GM12801 (cell line): ENCODE data around the gene MSMP.

ENCODE experiments used
- CTCF ChIP-seq: IDR thresholded peaks from one replicate; pipeline ENCODE4 v1.5.1; 2011; ENCODE audit warnings: control low read depth; ENCODE audit not compliant: insufficient read length; ENCODE audit errors: extremely low read depth

Gene MSMP

DNA sequence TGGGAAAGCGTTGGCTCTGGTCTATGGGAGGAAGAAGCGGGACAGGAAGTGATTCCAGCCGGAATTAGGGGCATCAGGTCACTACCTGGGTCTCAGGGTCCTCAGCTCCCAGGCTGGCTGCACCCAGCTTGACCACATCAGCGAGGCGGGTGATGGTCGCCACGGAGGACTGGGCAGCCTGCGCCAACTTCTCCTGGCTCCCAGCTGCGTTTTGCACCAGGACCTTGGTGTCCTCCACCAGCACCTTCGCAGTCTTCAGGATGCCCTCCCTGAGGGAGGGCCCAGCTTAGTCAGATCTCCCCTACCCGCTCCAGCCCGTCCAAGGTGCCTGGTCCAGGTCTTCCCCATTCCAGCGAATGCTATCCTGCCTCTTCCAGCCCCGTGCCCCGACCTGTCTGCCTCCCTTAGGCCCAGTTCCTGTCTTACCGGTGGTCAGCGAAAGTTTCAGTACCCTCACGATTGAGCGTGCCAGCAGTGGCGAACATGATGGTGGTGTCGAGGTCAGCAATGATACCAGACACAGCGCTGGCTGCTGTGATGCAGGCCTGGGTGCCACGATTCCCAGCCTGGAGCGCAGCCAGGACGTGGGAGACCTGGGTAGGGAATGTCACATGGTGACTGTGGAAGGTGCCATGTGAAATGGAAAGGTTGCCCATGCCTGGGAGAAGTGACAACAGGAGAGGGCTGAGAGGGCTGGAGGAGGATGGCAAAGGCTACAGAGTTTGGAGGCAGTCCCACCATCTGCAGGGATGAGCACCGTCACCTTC, 50.0 kb downstream of the MSMP start:
- TF ChIP-seq CTCF, result no peak
